ENCODE data around the gene SRD5A3. TPM values are rescaled to one million over a fixed set of nuclear protein-coding genes. Genes with fewer than 3 reads are reported as not detected.

The SRD5A3 gene
- total RNA-seq, 1 donor from 2014 or later: 22.7 TPM

GRCh38 chr4:55410431-55410830 lies 64.4 kb downstream of the SRD5A3 start:
- H3K27ac ChIP-seq: no peak overlapping the region
- no peak overlapping the region for H3K4me2 ChIP-seq
- no peak overlapping the region for H3K4me3 ChIP-seq
- Mint-ChIP-seq H3K4me3 (no peak overlapping the region), H3K9me3 (no peaks in the 10 kb centered on the region), H3K4me1 (no peaks in the 10 kb centered on the region), H3K27me3 (ENCODE audit: insufficient read depth, low read depth) (peaks cover 2% of the 10 kb centered on the region), H3K27ac (no peak overlapping the region), H3K36me3 (peaks cover 20% of the 10 kb centered on the region)
- no peak overlapping the region for H3K9ac ChIP-seq
- no peak for TF ChIP-seq EZH2phosphoT487 (IDR thresholded peaks at IDR 0.05)
- TF ChIP-seq EZH2 (IDR thresholded peaks at IDR 0.05): no peak
- TF ChIP-seq CTCF (IDR thresholded peaks at IDR 0.05): no peak
- H3K9me3 ChIP-seq (ENCODE audit: low read depth): no peaks in the 10 kb centered on the region
- peaks cover 8% of the 10 kb centered on the region for H3F3A ChIP-seq (ENCODE audit: low read depth)
- H2AFZ ChIP-seq (replicated peaks): no peak overlapping the region
- peaks cover 99% of the 10 kb centered on the region for H3K79me2 ChIP-seq (ENCODE audit: low read depth)
- peaks cover 59% of the 10 kb centered on the region for H4K20me1 ChIP-seq (ENCODE audit: low read depth)
- no peaks in the 10 kb centered on the region for H3K27me3 ChIP-seq
- peaks cover 11% of the 10 kb centered on the region for H3K4me1 ChIP-seq
- DNase-seq (ENCODE audit: low spot score): no peak
- no peaks in the 10 kb centered on the region for H3K36me3 ChIP-seq

- H3K27ac ChIP-seq: no peak overlapping the region
- no peak overlapping the region for H3K4me2 ChIP-seq
- Mint-ChIP-seq H3K9me3 (no peaks in the 10 kb centered on the region), H3K36me3 (peaks cover 11% of the 10 kb centered on the region), H3K4me3 (no peak overlapping the region), H3K27ac (no peak overlapping the region), H3K27me3 (ENCODE audit: insufficient read depth, low read depth) (peaks cover 2% of the 10 kb centered on the region), H3K4me1 (no peaks in the 10 kb centered on the region)
- H3K9me3 ChIP-seq (ENCODE audit: low read depth): no peaks in the 10 kb centered on the region
- peaks cover 11% of the 10 kb centered on the region for H3K4me1 ChIP-seq
- no peak for DNase-seq (ENCODE audit: low spot score)
- H3K79me2 ChIP-seq (ENCODE audit: low read depth): peaks cover 98% of the 10 kb centered on the region
- no peaks in the 10 kb centered on the region for H3K36me3 ChIP-seq
- peaks cover 8% of the 10 kb centered on the region for H3F3A ChIP-seq (ENCODE audit: low read depth)
- no peaks in the 10 kb centered on the region for H3K27me3 ChIP-seq
- TF ChIP-seq EZH2 (IDR thresholded peaks at IDR 0.05) (no peak), CTCF (IDR thresholded peaks at IDR 0.05) (no peak), EZH2phosphoT487 (IDR thresholded peaks at IDR 0.05) (no peak)
- no peak overlapping the region for H2AFZ ChIP-seq (replicated peaks)
- peaks cover 64% of the 10 kb centered on the region for H4K20me1 ChIP-seq (ENCODE audit: low read depth)
- H3K4me3 ChIP-seq: no peak overlapping the region
- no peak overlapping the region for H3K9ac ChIP-seq
These were observed 65.6 kb downstream of the SRD5A3 start for GRCh38 chr4:55411621-55412020.

GRCh38 chr4:55416176-55416575 lies 70.1 kb downstream of the SRD5A3 start:
- H3K9me3 Mint-ChIP-seq: no peaks in the 10 kb centered on the region
- H3K36me3 Mint-ChIP-seq: peaks cover 12% of the 10 kb centered on the region
- Histone ChIP-seq H3K27me3 (no peaks in the 10 kb centered on the region), H3K36me3 (no peaks in the 10 kb centered on the region), H3K9ac (no peak overlapping the region), H3K4me2 (no peak overlapping the region), H3K79me2 (ENCODE audit: low read depth) (peaks cover 58% of the 10 kb centered on the region), H2AFZ (replicated peaks) (no peak overlapping the region), H3K27ac (no peak overlapping the region), H4K20me1 (ENCODE audit: low read depth) (peaks cover 20% of the 10 kb centered on the region), H3K4me3 (no peak overlapping the region), H3F3A (ENCODE audit: low read depth) (no peaks in the 10 kb centered on the region), H3K4me1 (no peaks in the 10 kb centered on the region), H3K9me3 (ENCODE audit: low read depth) (no peaks in the 10 kb centered on the region)
- H3K27me3 Mint-ChIP-seq (ENCODE audit: insufficient read depth, low read depth): no peaks in the 10 kb centered on the region
- H3K4me1 Mint-ChIP-seq: no peaks in the 10 kb centered on the region
- DNase-seq (ENCODE audit: low spot score): no peak
- H3K4me3 Mint-ChIP-seq: no peak overlapping the region
- H3K27ac Mint-ChIP-seq: no peak overlapping the region
- TF ChIP-seq CTCF (IDR thresholded peaks at IDR 0.05): no peak
- TF ChIP-seq EZH2phosphoT487 (IDR thresholded peaks at IDR 0.05): no peak
- no peak for TF ChIP-seq EZH2 (IDR thresholded peaks at IDR 0.05)

Small RNA genes lying within 50 kb of the gene (small RNA-seq; reads per million reads assigned to genes)
- not detected for gene RF00019

Other genes starting within 250 kb of the SRD5A3 start
- gene KDR, start 220.6 kb upstream of the SRD5A3 start, total RNA-seq (ENCODE audit: low replicate concordance): 2.4 and 2.7 TPM in 2 replicates
- 85.6 and 110 TPM in 2 replicates for gene TMEM165, start 49.7 kb downstream of the SRD5A3 start, total RNA-seq (ENCODE audit: low replicate concordance)
- gene CLOCK, start 200.7 kb downstream of the SRD5A3 start, total RNA-seq (ENCODE audit: low replicate concordance): 30.2 and 35.9 TPM in 2 replicates
- gene PDCL2, start 246.0 kb downstream of the SRD5A3 start, total RNA-seq (ENCODE audit: low replicate concordance): not detected in 2 replicates